Endothelial cell of umbilical vein (primary cell): ENCODE data around the gene SCYL1. TPM values are rescaled to one million over a fixed set of nuclear protein-coding genes. Genes with fewer than 3 reads are reported as not detected.

Source experiments
- BruUV-seq: library from RNA; stranded (reverse); fragments of 400-500 nt; replicated peaks from 2 replicates; lab custom pipeline; 2021; lab: Mats Ljungman, UMichigan
- CTCF ChIA-PET: fragments of 300-600, 350-600 bp; sonication (Branson Sonifier 250); formaldehyde crosslinking; loops from one replicate; lab custom pipeline; 2021; ENCODE audit warnings: antibody characterized with exemption, inconsistent platforms; lab: Charles Lee
- POLR2A ChIA-PET: fragments of 300-600, 350-600 bp; sonication (Branson Sonifier 250); formaldehyde crosslinking; loops from one replicate; lab custom pipeline; 2021; ENCODE audit warnings: antibody characterized with exemption, inconsistent platforms; lab: Charles Lee
- DNase-seq: peaks from one replicate; pipeline ENCODE4 v3.0.0-alpha.2; 2011; ENCODE audit warnings: low read depth, low spot score
- FAIRE-seq: peaks from 2 replicates; lab custom pipeline; 2011; peaks lifted over from hg19 to GRCh38; lab: Jason Lieb, UNC
- H2AFZ ChIP-seq: 2 replicates; pipeline ENCODE4 v1.6.0; 2012; ENCODE audit warnings: low read depth, low read length, control low read depth, inconsistent platforms
- H3K27ac ChIP-seq: 2 replicates; pipeline ENCODE4 v1.5.1; 2011; ENCODE audit warnings: low read depth, mild to moderate bottlenecking, control low read depth, low read length, moderate library complexity; ENCODE audit not compliant: insufficient read depth
- H3K27me3 ChIP-seq, 2 experiments: 2 replicates each; pipeline versions ENCODE4 v1.6.0 to v1.6.1; 2011; ENCODE audit warnings: low read length in 2 of 2, mixed read lengths in 1 of 2; ENCODE audit not compliant: control insufficient read depth in 2 of 2, insufficient read depth in 2 of 2
- H3K36me3 ChIP-seq, 2 experiments: 2 replicates in 1 of 2; 3 replicates in 1 of 2; pipeline ENCODE4 v1.5.1; 2011; ENCODE audit warnings: low read length in 2 of 2, mild to moderate bottlenecking in 1 of 2, moderate library complexity in 1 of 2; ENCODE audit not compliant: control insufficient read depth in 2 of 2, insufficient read depth in 2 of 2; ENCODE audit errors: extremely low read depth in 1 of 2
- H3K4me1 ChIP-seq: 3 replicates; pipeline ENCODE4 v1.5.1; 2011; ENCODE audit warnings: mild to moderate bottlenecking, low read length; ENCODE audit not compliant: control insufficient read depth, insufficient read depth; ENCODE audit errors: extremely low read depth
- H3K4me2 ChIP-seq: 2 replicates; pipeline ENCODE4 v1.6.1; 2011; ENCODE audit warnings: low read length, control low read depth, mixed read lengths; ENCODE audit not compliant: insufficient read depth
- H3K4me3 ChIP-seq, 3 experiments: fragments of 200-600 bp in 1 of 3; sonication (generic), shearing (Covaris generic) in 1 of 3; replicated peaks in 1 of 3; 2 replicates each; pipeline ENCODE4 v1.5.1; 2011 to 2016; ENCODE audit warnings: control low read depth in 3 of 3, low read length in 3 of 3, mild to moderate bottlenecking in 2 of 3, inconsistent platforms in 1 of 3, low read depth in 1 of 3, moderate library complexity in 1 of 3; ENCODE audit not compliant: insufficient read depth in 1 of 3
- H3K79me2 ChIP-seq: 2 replicates; pipeline ENCODE4 v1.6.0; 2012; ENCODE audit warnings: low read length, inconsistent platforms; ENCODE audit not compliant: control insufficient read depth, insufficient read depth
- H3K9ac ChIP-seq: replicated peaks from 2 replicates; pipeline ENCODE3; 2011; ENCODE audit warnings: low read length, control low read depth; ENCODE audit not compliant: insufficient read depth; ENCODE audit errors: extremely low read depth
- H3K9me1 ChIP-seq: replicated peaks from 3 replicates; pipeline ENCODE4 v1.6.0; 2011; ENCODE audit warnings: mild to moderate bottlenecking, low read length; ENCODE audit not compliant: control insufficient read depth, insufficient read depth; ENCODE audit errors: extremely low read depth
- H3K9me3 ChIP-seq: replicated peaks from 2 replicates; pipeline ENCODE4 v1.5.1; 2012; ENCODE audit warnings: low read length, inconsistent platforms; ENCODE audit not compliant: control insufficient read depth, insufficient read depth
- H4K20me1 ChIP-seq: replicated peaks from 2 replicates; pipeline ENCODE3; 2011; ENCODE audit warnings: mild to moderate bottlenecking, low read length; ENCODE audit not compliant: control insufficient read depth, insufficient read depth; ENCODE audit errors: extremely low read depth
- CTCF ChIP-seq, 2 donors: IDR thresholded peaks; 1 replicate in 1 of 2; 2 replicates in 1 of 2; pipeline ENCODE4 v1.5.1; 2011; ENCODE audit warnings: low read length in 2 of 2, mild to moderate bottlenecking in 2 of 2, moderate library complexity in 2 of 2, control low read depth in 1 of 2, inconsistent platforms in 1 of 2, low read depth in 1 of 2; ENCODE audit not compliant: insufficient read depth in 1 of 2; ENCODE audit errors: extremely low read depth in 1 of 2
- EZH2 ChIP-seq: IDR thresholded peaks from 2 replicates; pipeline ENCODE4 v1.6.1; 2012; ENCODE audit warnings: borderline replicate concordance, low read depth, mild to moderate bottlenecking, moderate library complexity, low read length, inconsistent platforms; ENCODE audit not compliant: severe bottlenecking
- MAX ChIP-seq: IDR thresholded peaks from 2 replicates; pipeline ENCODE4 v1.6.1; 2011; ENCODE audit not compliant: insufficient read depth, insufficient read length
- POLR2A ChIP-seq: IDR thresholded peaks from 2 replicates; pipeline ENCODE4 v1.6.1; 2012; ENCODE audit warnings: low read depth, mild to moderate bottlenecking, control low read depth, low read length
- POLR2AphosphoS5 ChIP-seq: IDR thresholded peaks from 2 replicates; pipeline ENCODE4 v1.6.1; 2012; ENCODE audit warnings: low read depth, mild to moderate bottlenecking, control low read depth, low read length, moderate library complexity; ENCODE audit not compliant: insufficient read depth
- dilution Hi-C: fragments of 300-500 bp; cut with MboI; formaldehyde crosslinking; loops from one replicate; pipeline ENCODE4 v1.15.0; 2019; ENCODE audit warnings: low sequenced_read_pairs; ENCODE audit not compliant: extremely low pct_ligation_motif_present
- intact Hi-C: fragments of 100-400 bp; cut with micrococcal nuclease; formaldehyde crosslinking; loops from one replicate; pipeline ENCODE4 v1.10.0; 2022
- polyA plus RNA-seq, 4 experiments: library from polyadenylated mRNA; depleted of rRNA in 3 of 4; stranded (reverse) in 3 of 4; unstranded in 1 of 4; fragments of >200 nt; gene quantifications; 2 replicates each; pipeline versions ENCODE4 v1.2.1 to v1.2.3, GENCODE V29; 2011 to 2012; ENCODE audit warnings: missing spikeins in 1 of 4
- total RNA-seq: library from RNA; stranded (reverse); gene quantifications from 2 replicates; pipeline ENCODE4 v1.2.3, GENCODE V29; 2021

Gene SCYL1
- total and polyA plus RNA-seq, 2 donors (not counting 3 experiments of a cell fraction or from before 2014, with no cell fraction given) = 88.2 to 126 TPM

- Histone ChIP-seq H4K20me1 (no peaks in the 10 kb centered on the region), H3K4me2 (no peak overlapping the region), H3K9ac (no peak overlapping the region), H3K27ac (no peak overlapping the region), H3K27me3 (no peaks in the 10 kb centered on the region), H3K36me3 (peaks cover 16 to 44% of the 10 kb centered on the region in 2 experiments), H3K9me3 (no peaks in the 10 kb centered on the region), H3K9me1 (no peaks in the 10 kb centered on the region), H3K4me3 (no peak overlapping the region), H3K79me2 (peaks cover 20% of the 10 kb centered on the region), H2AFZ (no peak overlapping the region), H3K4me1 (peaks cover 8% of the 10 kb centered on the region)
- dilution Hi-C loops = no loop called here
- intact Hi-C loops = no loop called here
- FAIRE-seq (no peak), DNase-seq (no peak)
- no TSS peak for BruUV-seq
- ChIA-PET POLR2A (no interaction called here), CTCF (interaction anchor here (1.5 kb wide), 1 partner anchor 10 kb away, joined by 5 read pairs; no protein-coding TSS in a partner anchor)
- TF ChIP-seq EZH2 (no peak), CTCF (IDR thresholded peaks at IDR 0.05; ENCODE audit: extremely low read depth in 1 of 2, insufficient read depth in 1 of 2, low read depth in 1 of 2, low read length in 2 of 2) (peak; percentile 22 to 36), POLR2A (no peak), POLR2AphosphoS5 (no peak), MAX (no peak)
Measured at GRCh38 chr11:65530157-65530496, 5.2 kb downstream of the SCYL1 start.
